TTC549 (cell line): ENCODE measurements around the gene APLN.

Experiments
- FAIRE-seq: peaks from 2 replicates; lab custom pipeline; 2012; peaks lifted over from hg19 to GRCh38; lab: Jason Lieb, UNC

Gene APLN

GRCh38 chrX:129654652-129655546 lies at the start of gene APLN:
APLN (minus strand) TSS chrX:129654956; CDS start chrX:129654630, 326 bp downstream.
- FAIRE-seq = no peak

- FAIRE-seq = no peak
These were observed 49.7 kb upstream of the APLN start for GRCh38 chrX:129704491-129704890.

GRCh38 chrX:129701624-129702069 lies 46.9 kb upstream of the APLN start:
- FAIRE-seq = no peak

- FAIRE-seq = no peak
These were observed 45.8 kb upstream of the APLN start for GRCh38 chrX:129700536-129700935.

GRCh38 chrX:129698150-129698549 lies 43.4 kb upstream of the APLN start:
- no peak for FAIRE-seq

GRCh38 chrX:129697204-129697829 lies 42.6 kb upstream of the APLN start:
- no peak for FAIRE-seq

- no peak for FAIRE-seq
These were observed 41.9 kb upstream of the APLN start for GRCh38 chrX:129696463-129697155.

GRCh38 chrX:129695937-129696336 lies 41.2 kb upstream of the APLN start:
- FAIRE-seq = no peak

GRCh38 chrX:129695535-129695934 lies 40.8 kb upstream of the APLN start:
- FAIRE-seq = no peak

GRCh38 chrX:129694805-129695204 lies 40.0 kb upstream of the APLN start:
- no peak for FAIRE-seq

- FAIRE-seq = no peak
These were observed 38.6 kb upstream of the APLN start for GRCh38 chrX:129693354-129693753.

GRCh38 chrX:129690435-129690834 lies 35.7 kb upstream of the APLN start:
- FAIRE-seq = no peak

- FAIRE-seq = no peak
These were observed 35.0 kb upstream of the APLN start for GRCh38 chrX:129689796-129690195.

- no peak for FAIRE-seq
These were observed 33.3 kb upstream of the APLN start for GRCh38 chrX:129688097-129688496.

- no peak for FAIRE-seq
These were observed 31.7 kb upstream of the APLN start for GRCh38 chrX:129686422-129686948.

- no peak for FAIRE-seq
These were observed 28.2 kb upstream of the APLN start for GRCh38 chrX:129682979-129683378.

- no peak for FAIRE-seq
These were observed 25.1 kb upstream of the APLN start for GRCh38 chrX:129679901-129680300.

GRCh38 chrX:129678614-129679195 lies 23.9 kb upstream of the APLN start:
- no peak for FAIRE-seq

- FAIRE-seq = no peak
These were observed 12.7 kb upstream of the APLN start for GRCh38 chrX:129667412-129667811.

- FAIRE-seq = no peak
These were observed 11.3 kb upstream of the APLN start for GRCh38 chrX:129665916-129666644.

GRCh38 chrX:129663171-129663570 lies 8.4 kb upstream of the APLN start:
- FAIRE-seq = no peak

GRCh38 chrX:129661369-129661768 lies 6.6 kb upstream of the APLN start:
- FAIRE-seq = no peak
